Left renal cortex interstitium (tissue), 4 donors: ENCODE results near the gene OR7A10. TPM values are rescaled to one million over a fixed set of nuclear protein-coding genes. Genes with fewer than 3 reads are reported as not detected.
"Not testable (repeated sequence)": the region's sequence is repeated elsewhere in the genome, so short reads cannot be mapped to it uniquely, and the experiment has no call there.

Experiments used
- DNase-seq, 4 donors: peaks; one replicate each; pipeline ENCODE4 v3.0.0-alpha.2; 2013; ENCODE audit warnings: low read depth in 4 of 4, low spot score in 2 of 4, missing footprints in 1 of 4
- polyA plus RNA-seq, 4 donors: library from polyadenylated mRNA; unstranded; fragments of 120-200 nt; gene quantifications; one replicate each; pipeline ENCODE4 v1.2.1, GENCODE V29; 2013; ENCODE audit not compliant: insufficient read length in 4 of 4

The OR7A10 gene
- polyA plus RNA-seq, 4 donors, result not detected

GRCh38 chr19:14796021-14796420, 52.7 kb downstream of the OR7A10 start:
- DNase-seq, result no peak

GRCh38 chr19:14795078-14795721, 53.5 kb downstream of the OR7A10 start:
- DNase-seq, result no peak

- DNase-seq, result not testable (repeated sequence)
These were observed 56.5 kb downstream of the OR7A10 start for GRCh38 chr19:14792250-14792649.

Other genes with a start within 250 kb of the OR7A10 start
- gene ADGRE3, start 174.1 kb downstream of the OR7A10 start, polyA plus RNA-seq, result under 1 TPM in 3 of 4 donors, not detected in 1; 0.08 to 0.14 (median 0.09) TPM
- gene ZNF333, start 158.9 kb downstream of the OR7A10 start, polyA plus RNA-seq, result 10 to 100 TPM; 13.8 to 31.3 (median 21.3) TPM
- gene ADGRE2, start 70.4 kb downstream of the OR7A10 start, polyA plus RNA-seq, result under 1 TPM; 0.37 to 0.69 (median 0.59) TPM
- not detected for gene OR7A5, start 13.7 kb downstream of the OR7A10 start, polyA plus RNA-seq
- gene OR7C1, start 13.7 kb downstream of the OR7A10 start, polyA plus RNA-seq, result under 1 TPM; 0.06 to 0.24 (median 0.12) TPM
- gene OR7A17, start 37.2 kb upstream of the OR7A10 start, polyA plus RNA-seq, result under 1 TPM in 2 of 4 donors, not detected in 2; 0.05 to 0.08 TPM
- gene OR7C2, start 92.6 kb upstream of the OR7A10 start, polyA plus RNA-seq, result not detected
- gene SLC1A6, start 130.9 kb upstream of the OR7A10 start, polyA plus RNA-seq, result under 1 TPM; 0.34 to 0.81 (median 0.48) TPM
- gene CASP14, start 200.6 kb upstream of the OR7A10 start, polyA plus RNA-seq, result under 1 TPM in 2 of 4 donors, not detected in 2; 0.09 to 0.11 TPM
- gene OR1I1, start 233.3 kb upstream of the OR7A10 start, polyA plus RNA-seq, result under 1 TPM; 0.03 to 0.09 (median 0.06) TPM